Gastrocnemius medialis (tissue), 4 donors: ENCODE measurements around the gene ACTN3.

ENCODE experiments used
- CTCF ChIP-seq, 5 experiments: fragments of 450-650 bp in 3 of 5; fragments of 200-600 bp in 2 of 5; sonication (generic) in 2 of 5; IDR thresholded peaks in 4 of 5; conservative IDR thresholded peaks in 1 of 5; 1 replicate in 4 of 5; 2 replicates in 1 of 5; pipeline ENCODE4 v1.5.1; 2016 to 2019; ENCODE audit warnings: antibody characterized with exemption in 5 of 5, mild to moderate bottlenecking in 3 of 5, moderate library complexity in 3 of 5
- POLR2A ChIP-seq, 2 donors: fragments of 450-650 bp; IDR thresholded peaks; one replicate each; pipeline ENCODE4 v1.6.1; 2017; ENCODE audit warnings: antibody characterized with exemption in 2 of 2, mild to moderate bottlenecking in 2 of 2, moderate library complexity in 2 of 2

- no peak for TF ChIP-seq POLR2A (IDR thresholded peaks at IDR 0.05)
- TF ChIP-seq CTCF (IDR thresholded peaks at IDR 0.05 in 4 of 5, conservative IDR thresholded peaks at IDR 0.05 in 1 of 5) = no peak
Measured at GRCh38 chr11:66564984-66565383, 18.3 kb downstream of the ACTN3 start.
